Measurements from ENCODE around the gene SORCS3. TPM values are rescaled to one million over a fixed set of nuclear protein-coding genes. Genes with fewer than 3 reads are reported as not detected.

SORCS3 gene
- polyA plus RNA-seq, 1 donor from 2014 or later = 9.8 TPM

GRCh38 chr10:104777086-104777799 lies 136.2 kb downstream of the SORCS3 start:
- no peak for TF ChIP-seq MXI1 (conservative IDR thresholded peaks at IDR 0.05; ENCODE audit: poor library complexity, severe bottlenecking)
- peak; percentile 60 for TF ChIP-seq RAD21 (conservative IDR thresholded peaks at IDR 0.05)
- TF ChIP-seq SMC3 (conservative IDR thresholded peaks at IDR 0.05; ENCODE audit: poor library complexity) = peak; percentile 59
- TF ChIP-seq, protein P1, sequence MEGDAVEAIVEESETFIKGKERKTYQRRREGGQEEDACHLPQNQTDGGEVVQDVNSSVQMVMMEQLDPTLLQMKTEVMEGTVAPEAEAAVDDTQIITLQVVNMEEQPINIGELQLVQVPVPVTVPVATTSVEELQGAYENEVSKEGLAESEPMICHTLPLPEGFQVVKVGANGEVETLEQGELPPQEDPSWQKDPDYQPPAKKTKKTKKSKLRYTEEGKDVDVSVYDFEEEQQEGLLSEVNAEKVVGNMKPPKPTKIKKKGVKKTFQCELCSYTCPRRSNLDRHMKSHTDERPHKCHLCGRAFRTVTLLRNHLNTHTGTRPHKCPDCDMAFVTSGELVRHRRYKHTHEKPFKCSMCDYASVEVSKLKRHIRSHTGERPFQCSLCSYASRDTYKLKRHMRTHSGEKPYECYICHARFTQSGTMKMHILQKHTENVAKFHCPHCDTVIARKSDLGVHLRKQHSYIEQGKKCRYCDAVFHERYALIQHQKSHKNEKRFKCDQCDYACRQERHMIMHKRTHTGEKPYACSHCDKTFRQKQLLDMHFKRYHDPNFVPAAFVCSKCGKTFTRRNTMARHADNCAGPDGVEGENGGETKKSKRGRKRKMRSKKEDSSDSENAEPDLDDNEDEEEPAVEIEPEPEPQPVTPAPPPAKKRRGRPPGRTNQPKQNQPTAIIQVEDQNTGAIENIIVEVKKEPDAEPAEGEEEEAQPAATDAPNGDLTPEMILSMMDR (IDR thresholded peaks at IDR 0.05; ENCODE audit: poor library complexity, severe bottlenecking) = peak; percentile 58
- Histone ChIP-seq H3K9me2 (ENCODE audit: insufficient read depth, low read length) (no peaks in the 10 kb centered on the region), H3K9ac (ENCODE audit: low read length) (no peak overlapping the region), H4K20me1 (ENCODE audit: insufficient read depth) (no peaks in the 10 kb centered on the region), H3K27ac (ENCODE audit: low read length) (no peak overlapping the region), H3K27me3 (ENCODE audit: insufficient read depth, low read depth, low read length) (no peaks in the 10 kb centered on the region), H3K4me3 (ENCODE audit: low read length) (no peak overlapping the region), H3K9me3 (ENCODE audit: low read length) (no peaks in the 10 kb centered on the region), H3K79me2 (replicated peaks; ENCODE audit: insufficient read depth, low read length) (no peaks in the 10 kb centered on the region), H3K36me3 (ENCODE audit: insufficient read depth, low read length) (no peaks in the 10 kb centered on the region), H3K4me2 (ENCODE audit: low read length) (no peak overlapping the region), H2AFZ (ENCODE audit: low read depth, low read length) (no peak overlapping the region), H3F3A (ENCODE audit: insufficient read depth, low read length, poor library complexity, severe bottlenecking) (no peaks in the 10 kb centered on the region)

GRCh38 chr10:104778371-104778770 lies 137.3 kb downstream of the SORCS3 start:
- no peak overlapping the region for H3K9ac ChIP-seq (ENCODE audit: low read length)
- H3K9me2 ChIP-seq (ENCODE audit: insufficient read depth, low read length) = no peaks in the 10 kb centered on the region
- no peaks in the 10 kb centered on the region for H3K27me3 ChIP-seq (ENCODE audit: insufficient read depth, low read depth, low read length)
- no peak overlapping the region for H2AFZ ChIP-seq (ENCODE audit: low read depth, low read length)
- no peak for TF ChIP-seq SMC3 (conservative IDR thresholded peaks at IDR 0.05; ENCODE audit: poor library complexity)
- TF ChIP-seq RAD21 (conservative IDR thresholded peaks at IDR 0.05) = no peak
- TF ChIP-seq, protein P2, sequence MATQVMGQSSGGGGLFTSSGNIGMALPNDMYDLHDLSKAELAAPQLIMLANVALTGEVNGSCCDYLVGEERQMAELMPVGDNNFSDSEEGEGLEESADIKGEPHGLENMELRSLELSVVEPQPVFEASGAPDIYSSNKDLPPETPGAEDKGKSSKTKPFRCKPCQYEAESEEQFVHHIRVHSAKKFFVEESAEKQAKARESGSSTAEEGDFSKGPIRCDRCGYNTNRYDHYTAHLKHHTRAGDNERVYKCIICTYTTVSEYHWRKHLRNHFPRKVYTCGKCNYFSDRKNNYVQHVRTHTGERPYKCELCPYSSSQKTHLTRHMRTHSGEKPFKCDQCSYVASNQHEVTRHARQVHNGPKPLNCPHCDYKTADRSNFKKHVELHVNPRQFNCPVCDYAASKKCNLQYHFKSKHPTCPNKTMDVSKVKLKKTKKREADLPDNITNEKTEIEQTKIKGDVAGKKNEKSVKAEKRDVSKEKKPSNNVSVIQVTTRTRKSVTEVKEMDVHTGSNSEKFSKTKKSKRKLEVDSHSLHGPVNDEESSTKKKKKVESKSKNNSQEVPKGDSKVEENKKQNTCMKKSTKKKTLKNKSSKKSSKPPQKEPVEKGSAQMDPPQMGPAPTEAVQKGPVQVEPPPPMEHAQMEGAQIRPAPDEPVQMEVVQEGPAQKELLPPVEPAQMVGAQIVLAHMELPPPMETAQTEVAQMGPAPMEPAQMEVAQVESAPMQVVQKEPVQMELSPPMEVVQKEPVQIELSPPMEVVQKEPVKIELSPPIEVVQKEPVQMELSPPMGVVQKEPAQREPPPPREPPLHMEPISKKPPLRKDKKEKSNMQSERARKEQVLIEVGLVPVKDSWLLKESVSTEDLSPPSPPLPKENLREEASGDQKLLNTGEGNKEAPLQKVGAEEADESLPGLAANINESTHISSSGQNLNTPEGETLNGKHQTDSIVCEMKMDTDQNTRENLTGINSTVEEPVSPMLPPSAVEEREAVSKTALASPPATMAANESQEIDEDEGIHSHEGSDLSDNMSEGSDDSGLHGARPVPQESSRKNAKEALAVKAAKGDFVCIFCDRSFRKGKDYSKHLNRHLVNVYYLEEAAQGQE (IDR thresholded peaks at IDR 0.05; ENCODE audit: borderline replicate concordance) = no peak
- no peak for TF ChIP-seq MXI1 (conservative IDR thresholded peaks at IDR 0.05; ENCODE audit: poor library complexity, severe bottlenecking)
- no peak for TF ChIP-seq TAF1 (IDR thresholded peaks at IDR 0.05; ENCODE audit: low read depth)
- TF ChIP-seq EZH2 (IDR thresholded peaks at IDR 0.05; ENCODE audit: borderline replicate concordance, insufficient read depth, low read length, poor library complexity, severe bottlenecking) = no peak
- TF ChIP-seq EP300 (conservative IDR thresholded peaks at IDR 0.05; ENCODE audit: poor library complexity, severe bottlenecking) = no peak
- no peak for TF ChIP-seq POLR2AphosphoS5 (IDR thresholded peaks at IDR 0.05)
- TF ChIP-seq, protein P1 (IDR thresholded peaks at IDR 0.05; ENCODE audit: poor library complexity, severe bottlenecking) = no peak
- no peaks in the 10 kb centered on the region for H3F3A ChIP-seq (ENCODE audit: insufficient read depth, low read length, poor library complexity, severe bottlenecking)
- no peak overlapping the region for H3K4me2 ChIP-seq (ENCODE audit: low read length)
- H3K4me3 ChIP-seq (ENCODE audit: low read length) = no peak overlapping the region
- H3K79me2 ChIP-seq (replicated peaks; ENCODE audit: insufficient read depth, low read length) = no peaks in the 10 kb centered on the region
- H4K20me1 ChIP-seq (ENCODE audit: insufficient read depth) = no peaks in the 10 kb centered on the region
- H3K9me3 ChIP-seq (ENCODE audit: low read length) = no peaks in the 10 kb centered on the region
- H3K27ac ChIP-seq (ENCODE audit: low read length) = peak overlapping the region; percentile 93
- H3K36me3 ChIP-seq (ENCODE audit: insufficient read depth, low read length) = no peaks in the 10 kb centered on the region
